Effector memory CD4-positive, alpha-beta T cell (primary cell): ENCODE measurements around the gene PPT2.

Experiments
- DNase-seq, 3 donors: peaks; one replicate each; pipeline ENCODE4 v3.0.0-alpha.2; 2020
- H3K27ac ChIP-seq: 2 replicates; pipeline ENCODE4 v1.7.0; 2013; ENCODE audit warnings: mild to moderate bottlenecking, low read length, moderate library complexity; ENCODE audit not compliant: insufficient read depth, poor library complexity, severe bottlenecking
- H3K27me3 ChIP-seq: replicated peaks from 2 replicates; pipeline ENCODE4 v1.7.0; 2013; ENCODE audit warnings: mild to moderate bottlenecking, low read length; ENCODE audit not compliant: insufficient read depth, control insufficient read depth, poor library complexity, severe bottlenecking
- H3K36me3 ChIP-seq: 2 replicates; pipeline ENCODE4 v1.7.0; 2013; ENCODE audit warnings: mild to moderate bottlenecking, low read length, moderate library complexity; ENCODE audit not compliant: control insufficient read depth, insufficient read depth
- H3K4me1 ChIP-seq: 2 replicates; pipeline ENCODE4 v1.7.0; 2013; ENCODE audit warnings: low read length, mild to moderate bottlenecking; ENCODE audit not compliant: control insufficient read depth, insufficient read depth, poor library complexity, severe bottlenecking
- H3K4me3 ChIP-seq: 2 replicates; pipeline ENCODE4 v1.7.0; 2013; ENCODE audit warnings: low read length, low read depth, mild to moderate bottlenecking; ENCODE audit not compliant: insufficient read depth, poor library complexity, severe bottlenecking
- H3K9me3 ChIP-seq: 2 replicates; pipeline ENCODE4 v1.7.0; 2013; ENCODE audit warnings: mild to moderate bottlenecking, low read length, moderate library complexity; ENCODE audit not compliant: control insufficient read depth

PPT2 gene

GRCh38 chr6:32151181-32151862 is 2.6 kb upstream of the PPT2 start:
- H3K4me3 ChIP-seq, result no peak overlapping the region
- DNase-seq, result no peak
- H3K27me3 ChIP-seq, result peaks cover 11% of the 10 kb centered on the region
- no peaks in the 10 kb centered on the region for H3K36me3 ChIP-seq
- no peaks in the 10 kb centered on the region for H3K9me3 ChIP-seq
- peaks cover 21% of the 10 kb centered on the region for H3K4me1 ChIP-seq
- no peak overlapping the region for H3K27ac ChIP-seq

- DNase-seq, result no peak
- Histone ChIP-seq H3K9me3 (no peaks in the 10 kb centered on the region), H3K36me3 (no peaks in the 10 kb centered on the region), H3K4me3 (no peak within 1 kb of the TSS), H3K27me3 (peaks cover 11% of the 10 kb centered on the region), H3K4me1 (peaks cover 21% of the 10 kb centered on the region), H3K27ac (no peak within 1 kb of the TSS)
These were observed 1.8 kb upstream of the PPT2 start, which contains the start of gene PRRT1 for GRCh38 chr6:32151863-32152768. Gene PRRT1, minus strand, starts transcription at chr6:32151939. Its CDS starts 112 bp downstream, at chr6:32151827.

- no peaks in the 10 kb centered on the region for H3K9me3 ChIP-seq
- H3K27ac ChIP-seq, result no peak overlapping the region
- H3K27me3 ChIP-seq, result peaks cover 11% of the 10 kb centered on the region
- H3K36me3 ChIP-seq, result no peaks in the 10 kb centered on the region
- no peak overlapping the region for H3K4me3 ChIP-seq
- no peak for DNase-seq
- H3K4me1 ChIP-seq, result peaks cover 21% of the 10 kb centered on the region
These were observed 975 bp upstream of the PPT2 start for GRCh38 chr6:32152769-32153563.

GRCh38 chr6:32154514-32155161 is 697 bp downstream of the PPT2 start:
- peak; percentile 35 to 45 (median 41) for DNase-seq
- Histone ChIP-seq H3K27me3 (no peaks in the 10 kb centered on the region), H3K27ac (peak overlapping the region; percentile 61)

GRCh38 chr6:32156891-32157290 is 3.0 kb downstream of the PPT2 start:
- DNase-seq, result no peak
- Histone ChIP-seq H3K36me3 (no peaks in the 10 kb centered on the region), H3K27me3 (no peaks in the 10 kb centered on the region), H3K9me3 (no peaks in the 10 kb centered on the region), H3K4me1 (peaks cover 14% of the 10 kb centered on the region), H3K27ac (no peak overlapping the region), H3K4me3 (no peak overlapping the region)

More at GRCh38 chr6:32154514-32155161, 697 bp downstream of the PPT2 start:
- Histone ChIP-seq H3K4me1 (peaks cover 14% of the 10 kb centered on the region), H3K9me3 (no peaks in the 10 kb centered on the region), H3K36me3 (no peaks in the 10 kb centered on the region), H3K4me3 (peak overlapping the region; percentile 67)

GRCh38 chr6:32158052-32158451 is 4.1 kb downstream of the PPT2 start:
- Histone ChIP-seq H3K4me1 (peaks cover 14% of the 10 kb centered on the region), H3K27ac (no peak overlapping the region), H3K9me3 (no peaks in the 10 kb centered on the region), H3K36me3 (no peaks in the 10 kb centered on the region), H3K4me3 (no peak overlapping the region), H3K27me3 (no peaks in the 10 kb centered on the region)
- no peak for DNase-seq

GRCh38 chr6:32163559-32164258 is 9.8 kb downstream of the PPT2 start:
- Histone ChIP-seq H3K4me3 (no peak overlapping the region), H3K27ac (no peak overlapping the region), H3K4me1 (no peaks in the 10 kb centered on the region), H3K36me3 (peaks cover 4% of the 10 kb centered on the region), H3K27me3 (no peaks in the 10 kb centered on the region), H3K9me3 (no peaks in the 10 kb centered on the region)
- DNase-seq, result no peak

GRCh38 chr6:32164295-32164694 is 10.4 kb downstream of the PPT2 start, which contains the start of gene EGFL8:
Gene EGFL8, plus strand, starts transcription at chr6:32164595. Its CDS starts 1,571 bp downstream, at chr6:32166166.
- H3K9me3 ChIP-seq, result no peaks in the 10 kb centered on the region
- peaks cover 10% of the 10 kb centered on the region for H3K36me3 ChIP-seq
- no peak within 1 kb of the TSS for H3K27ac ChIP-seq
- no peaks in the 10 kb centered on the region for H3K4me1 ChIP-seq
- H3K27me3 ChIP-seq, result no peaks in the 10 kb centered on the region
- H3K4me3 ChIP-seq, result no peak within 1 kb of the TSS
- DNase-seq, result no peak
